Measurements from ENCODE around the gene LNPK. TPM values are rescaled to one million over a fixed set of nuclear protein-coding genes. Genes with fewer than 3 reads are reported as not detected.

The LNPK gene
- total and polyA plus RNA-seq, 4 experiments from 2014 or later: 17.5 to 31.3 (median 26.1) TPM

DNA sequence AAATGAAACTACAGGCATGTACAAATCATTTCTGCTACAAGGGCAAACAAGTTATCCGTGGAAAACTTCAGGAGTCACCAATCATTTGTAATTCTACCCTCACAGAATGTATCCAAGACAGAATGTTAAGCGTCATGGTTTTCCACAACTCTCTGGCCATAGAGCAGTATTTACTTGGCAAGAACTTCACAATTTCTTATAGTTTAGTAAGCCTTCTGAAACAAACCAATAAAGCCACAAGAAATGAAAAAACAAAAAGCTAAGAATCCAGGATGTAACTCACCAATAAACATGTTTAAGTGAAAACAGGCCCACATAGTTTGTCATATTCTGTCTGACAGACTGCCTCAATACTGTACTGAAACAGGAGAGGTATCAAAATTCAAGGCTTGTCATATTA is 70.3 kb downstream of the LNPK start:
- CTCF ChIA-PET (ENCODE audit: partially characterized antibody): no interaction called here
- Histone ChIP-seq H3K27ac (ENCODE audit: low read depth, low read length) (no peak overlapping the region), H3K36me3 (ENCODE audit: insufficient read depth, low read length) (peaks cover 11% of the 10 kb centered on the region), H3K4me3 (ENCODE audit: low read length in 2 of 2) (no peak overlapping the region), H3K27me3 (ENCODE audit: insufficient read depth, low read length) (no peaks in the 10 kb centered on the region), H3K4me1 (ENCODE audit: insufficient read depth, low read length) (no peaks in the 10 kb centered on the region), H3K9me3 (ENCODE audit: control insufficient read depth in 1 of 2, low read length in 2 of 2) (no peaks in the 10 kb centered on the region)
- peaks cover 0 to 2% (median 0%) of the 10 kb centered on the region in 4 donors for H3K4me1 Mint-ChIP-seq
- no peak overlapping the region for H3K27ac Mint-ChIP-seq
- no peaks in the 10 kb centered on the region for H3K9me3 Mint-ChIP-seq
- H3K27me3 Mint-ChIP-seq: no peaks in the 10 kb centered on the region
- no peak for DNase-seq
- no peak overlapping the region for H3K4me3 Mint-ChIP-seq
- peaks cover 48 to 59% of the 10 kb centered on the region in 2 donors for H3K36me3 Mint-ChIP-seq
- intact Hi-C loops (cut with micrococcal nuclease): no loop called here
- POLR2A ChIA-PET (ENCODE audit: partially characterized antibody): no interaction called here

DNA sequence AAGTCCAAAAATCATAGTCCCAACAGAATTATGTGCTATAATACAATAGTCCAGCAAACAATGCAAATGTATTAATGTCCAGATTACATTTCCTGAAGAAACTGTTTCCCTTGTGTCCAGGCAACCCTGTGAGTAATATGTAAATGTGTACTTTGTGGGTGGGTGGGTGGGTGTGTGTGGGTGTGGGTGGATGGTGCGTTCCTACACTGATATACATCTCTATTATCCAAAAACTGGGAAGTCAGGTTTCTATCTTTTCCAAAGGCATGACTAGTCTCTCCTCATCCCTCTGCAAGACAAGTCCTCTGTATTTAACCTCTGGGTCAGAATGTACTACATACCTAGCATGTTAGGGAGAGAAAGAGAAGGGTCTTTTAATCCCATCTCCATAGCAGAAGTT is 71.6 kb downstream of the LNPK start:
- intact Hi-C loops (cut with micrococcal nuclease): no loop called here
- no peaks in the 10 kb centered on the region for H3K4me1 ChIP-seq (ENCODE audit: insufficient read depth, low read length)
- H3K27ac ChIP-seq (ENCODE audit: low read depth, low read length): no peak overlapping the region
- no peaks in the 10 kb centered on the region for H3K27me3 ChIP-seq (ENCODE audit: insufficient read depth, low read length)
- peaks cover 44 to 50% of the 10 kb centered on the region in 2 donors for H3K36me3 Mint-ChIP-seq
- H3K9me3 ChIP-seq (ENCODE audit: control insufficient read depth in 1 of 2, low read length in 2 of 2): no peaks in the 10 kb centered on the region
- CTCF ChIA-PET (ENCODE audit: partially characterized antibody): interaction anchor here (1.0 kb wide), 1 partner anchor 172 kb away, joined by 5 read pairs; no protein-coding TSS in a partner anchor
- no peaks in the 10 kb centered on the region for H3K4me1 Mint-ChIP-seq
- no peaks in the 10 kb centered on the region for H3K27me3 Mint-ChIP-seq
- no peaks in the 10 kb centered on the region for H3K9me3 Mint-ChIP-seq
- POLR2A ChIA-PET (ENCODE audit: partially characterized antibody): no interaction called here
- peaks cover 6% of the 10 kb centered on the region for H3K36me3 ChIP-seq (ENCODE audit: insufficient read depth, low read length)
- H3K27ac Mint-ChIP-seq: no peak overlapping the region
- DNase-seq: no peak
- H3K4me3 ChIP-seq (ENCODE audit: low read length in 2 of 2): no peak overlapping the region
- no peak overlapping the region for H3K4me3 Mint-ChIP-seq

DNA sequence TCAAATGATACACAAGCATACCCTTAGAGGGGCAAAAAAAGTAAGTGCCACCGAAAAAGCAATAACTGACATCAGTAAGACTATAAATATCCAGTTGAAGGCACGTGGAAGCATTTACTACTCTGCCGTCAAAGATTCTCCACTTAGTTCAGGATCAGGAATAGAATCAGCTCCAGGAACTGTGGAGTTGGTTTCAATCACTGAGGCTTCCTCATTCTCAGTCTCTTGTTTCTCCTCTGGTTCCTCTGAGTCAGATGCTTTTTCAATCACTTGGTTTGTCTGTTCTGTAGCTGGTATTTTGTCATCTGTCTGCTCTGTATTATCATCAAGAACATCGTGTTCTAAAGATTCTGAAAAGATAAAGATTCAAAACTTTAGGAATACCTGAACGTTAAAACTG is 72.2 kb downstream of the LNPK start:
- no peaks in the 10 kb centered on the region for H3K9me3 ChIP-seq (ENCODE audit: control insufficient read depth in 1 of 2, low read length in 2 of 2)
- Mint-ChIP-seq H3K4me3 (no peak overlapping the region), H3K27ac (no peak overlapping the region), H3K36me3 (peaks cover 40 to 44% of the 10 kb centered on the region in 2 donors), H3K27me3 (no peaks in the 10 kb centered on the region), H3K4me1 (no peaks in the 10 kb centered on the region), H3K9me3 (no peaks in the 10 kb centered on the region)
- peaks cover 3% of the 10 kb centered on the region for H3K36me3 ChIP-seq (ENCODE audit: insufficient read depth, low read length)
- H3K27me3 ChIP-seq (ENCODE audit: insufficient read depth, low read length): no peaks in the 10 kb centered on the region
- H3K4me3 ChIP-seq (ENCODE audit: low read length in 2 of 2): no peak overlapping the region
- intact Hi-C loops (cut with micrococcal nuclease): no loop called here
- no peaks in the 10 kb centered on the region for H3K4me1 ChIP-seq (ENCODE audit: insufficient read depth, low read length)
- ChIA-PET CTCF (ENCODE audit: partially characterized antibody) (no interaction called here), POLR2A (ENCODE audit: partially characterized antibody) (no interaction called here)
- no peak overlapping the region for H3K27ac ChIP-seq (ENCODE audit: low read depth, low read length)
- no peak for DNase-seq

DNA sequence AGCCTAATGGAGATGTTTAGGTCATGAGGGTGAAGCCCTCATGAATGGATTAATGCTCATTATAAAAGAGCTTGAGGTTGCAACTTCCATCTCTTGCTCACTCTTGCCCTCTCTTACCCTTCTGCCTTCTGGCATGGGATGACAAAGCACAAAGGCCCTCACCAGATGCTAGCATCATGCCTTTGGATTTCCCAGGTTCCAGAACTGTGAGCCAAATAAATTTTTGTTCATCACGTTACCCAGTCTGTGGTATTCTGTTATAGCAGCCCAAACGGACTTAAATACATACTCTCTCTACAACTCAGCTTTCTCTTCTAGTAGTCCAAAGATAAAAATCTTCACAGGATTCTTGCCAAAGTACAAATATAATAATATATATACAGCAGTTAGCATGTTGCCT is 75.8 kb downstream of the LNPK start:
- H3K9me3 Mint-ChIP-seq: no peaks in the 10 kb centered on the region
- no peaks in the 10 kb centered on the region for H3K4me1 Mint-ChIP-seq
- Histone ChIP-seq H3K36me3 (ENCODE audit: insufficient read depth, low read length) (peaks cover 3% of the 10 kb centered on the region), H3K9me3 (ENCODE audit: control insufficient read depth in 1 of 2, low read length in 2 of 2) (no peaks in the 10 kb centered on the region), H3K27me3 (ENCODE audit: insufficient read depth, low read length) (no peaks in the 10 kb centered on the region), H3K4me1 (ENCODE audit: insufficient read depth, low read length) (no peaks in the 10 kb centered on the region), H3K27ac (ENCODE audit: low read depth, low read length) (no peak overlapping the region), H3K4me3 (ENCODE audit: low read length in 2 of 2) (no peak overlapping the region)
- peaks cover 27 to 28% of the 10 kb centered on the region in 2 donors for H3K36me3 Mint-ChIP-seq
- ChIA-PET CTCF (ENCODE audit: partially characterized antibody) (no interaction called here), POLR2A (ENCODE audit: partially characterized antibody) (no interaction called here)
- no peak overlapping the region for H3K4me3 Mint-ChIP-seq
- no peak for DNase-seq
- H3K27ac Mint-ChIP-seq: no peak overlapping the region
- intact Hi-C loops (cut with micrococcal nuclease): no loop called here
- no peaks in the 10 kb centered on the region for H3K27me3 Mint-ChIP-seq

DNA sequence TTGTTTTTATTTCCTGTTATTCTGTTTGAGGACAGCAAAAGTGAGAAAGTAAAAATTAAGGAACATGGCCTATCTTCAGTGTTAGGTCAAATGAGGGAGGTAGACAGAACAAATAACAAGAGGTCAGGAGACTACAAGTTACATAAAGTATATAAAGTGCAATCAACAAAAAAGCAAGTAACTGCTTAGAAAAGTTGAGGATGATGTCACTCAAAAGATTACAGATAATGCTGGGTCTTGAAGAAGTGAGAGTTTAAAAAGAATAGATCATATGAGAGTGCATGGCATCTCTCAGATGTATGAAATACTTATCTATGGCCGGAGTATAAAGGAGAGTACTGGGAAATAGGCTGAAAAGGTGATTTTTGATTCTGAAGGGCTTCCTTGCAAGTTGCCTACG is 79.9 kb downstream of the LNPK start:
- Histone ChIP-seq H3K27ac (ENCODE audit: low read depth, low read length) (no peak overlapping the region), H3K36me3 (ENCODE audit: insufficient read depth, low read length) (no peaks in the 10 kb centered on the region), H3K27me3 (ENCODE audit: insufficient read depth, low read length) (no peaks in the 10 kb centered on the region), H3K4me1 (ENCODE audit: insufficient read depth, low read length) (no peaks in the 10 kb centered on the region), H3K9me3 (ENCODE audit: control insufficient read depth in 1 of 2, low read length in 2 of 2) (no peaks in the 10 kb centered on the region), H3K4me3 (ENCODE audit: low read length in 2 of 2) (no peak overlapping the region)
- Mint-ChIP-seq H3K9me3 (no peaks in the 10 kb centered on the region), H3K27ac (no peak overlapping the region), H3K4me1 (no peaks in the 10 kb centered on the region), H3K4me3 (no peak overlapping the region), H3K36me3 (peaks cover 11 to 12% of the 10 kb centered on the region in 2 donors), H3K27me3 (no peaks in the 10 kb centered on the region)
- intact Hi-C loops (cut with micrococcal nuclease): no loop called here
- POLR2A ChIA-PET (ENCODE audit: partially characterized antibody): no interaction called here
- no peak for DNase-seq
- CTCF ChIA-PET (ENCODE audit: partially characterized antibody): no interaction called here

DNA sequence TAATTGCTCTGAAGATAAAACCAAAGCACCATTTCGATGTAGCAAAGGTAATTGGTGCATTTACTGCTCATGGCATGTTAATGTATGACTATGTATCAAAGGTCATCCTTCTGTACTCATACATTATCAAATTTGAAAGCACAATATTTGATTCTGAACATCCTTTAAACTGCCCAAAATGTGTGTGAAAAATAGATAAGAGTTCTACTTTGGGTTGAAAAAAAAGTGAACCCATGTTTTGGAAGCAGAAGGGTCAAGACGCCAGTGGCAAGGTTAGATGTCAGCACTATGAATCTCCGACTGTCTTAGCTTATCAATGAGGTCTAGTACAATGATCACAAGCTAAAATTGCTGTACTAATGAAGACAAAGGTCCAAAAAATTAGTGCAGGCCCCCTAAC is 83.1 kb downstream of the LNPK start:
- intact Hi-C loops (cut with micrococcal nuclease): no loop called here
- no peaks in the 10 kb centered on the region for H3K9me3 Mint-ChIP-seq
- no peaks in the 10 kb centered on the region for H3K4me1 Mint-ChIP-seq
- no peak overlapping the region for H3K4me3 Mint-ChIP-seq
- H3K27me3 ChIP-seq (ENCODE audit: insufficient read depth, low read length): no peaks in the 10 kb centered on the region
- no peak overlapping the region for H3K4me3 ChIP-seq (ENCODE audit: low read length in 2 of 2)
- H3K27ac Mint-ChIP-seq: no peak overlapping the region
- CTCF ChIA-PET (ENCODE audit: partially characterized antibody): no interaction called here
- H3K4me1 ChIP-seq (ENCODE audit: insufficient read depth, low read length): no peaks in the 10 kb centered on the region
- H3K27me3 Mint-ChIP-seq: peaks cover 0 to 2% of the 10 kb centered on the region in 2 donors
- H3K9me3 ChIP-seq (ENCODE audit: control insufficient read depth in 1 of 2, low read length in 2 of 2): no peaks in the 10 kb centered on the region
- POLR2A ChIA-PET (ENCODE audit: partially characterized antibody): no interaction called here
- DNase-seq: no peak
- H3K36me3 Mint-ChIP-seq: peaks cover 0 to 2% of the 10 kb centered on the region in 2 donors
- H3K36me3 ChIP-seq (ENCODE audit: insufficient read depth, low read length): no peaks in the 10 kb centered on the region
- H3K27ac ChIP-seq (ENCODE audit: low read depth, low read length): no peak overlapping the region

DNA sequence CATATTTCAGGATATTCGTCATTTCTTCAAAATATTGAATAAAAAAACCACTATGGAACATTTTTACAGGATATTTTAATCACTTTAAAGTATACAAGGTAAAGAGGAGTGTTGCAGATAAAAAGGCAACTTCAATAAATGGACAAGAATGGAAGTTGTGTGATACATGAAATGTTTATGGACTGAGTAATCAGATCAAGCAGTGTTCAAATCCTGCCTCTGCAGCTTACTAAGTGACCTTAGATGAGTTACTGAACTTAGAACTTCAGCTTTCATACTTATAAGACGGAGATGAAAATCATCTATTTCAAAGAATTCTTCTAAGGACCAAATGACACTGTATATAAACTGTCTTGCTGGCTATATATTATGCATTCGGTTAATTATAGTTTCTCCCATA is 87.2 kb downstream of the LNPK start:
- Histone ChIP-seq H3K9me3 (ENCODE audit: control insufficient read depth in 1 of 2, low read length in 2 of 2) (no peaks in the 10 kb centered on the region), H3K27ac (ENCODE audit: low read depth, low read length) (no peak overlapping the region), H3K4me1 (ENCODE audit: insufficient read depth, low read length) (no peaks in the 10 kb centered on the region), H3K4me3 (ENCODE audit: low read length in 2 of 2) (no peak overlapping the region), H3K27me3 (ENCODE audit: insufficient read depth, low read length) (no peaks in the 10 kb centered on the region), H3K36me3 (ENCODE audit: insufficient read depth, low read length) (no peaks in the 10 kb centered on the region)
- Mint-ChIP-seq H3K36me3 (no peaks in the 10 kb centered on the region), H3K27me3 (peaks cover 9 to 11% of the 10 kb centered on the region in 2 donors), H3K4me1 (no peaks in the 10 kb centered on the region), H3K9me3 (peaks cover 0 to 5% (median under 1%) of the 10 kb centered on the region in 8 donors), H3K4me3 (no peak overlapping the region), H3K27ac (no peak overlapping the region)
- ChIA-PET CTCF (ENCODE audit: partially characterized antibody) (no interaction called here), POLR2A (ENCODE audit: partially characterized antibody) (no interaction called here)
- DNase-seq: no peak
- intact Hi-C loops (cut with micrococcal nuclease): no loop called here
